Suppressor macrophage treated with lipopolysaccharide for 4 hours (primary cell): ENCODE results near the gene ATXN7L1.

Source experiments
- DNase-seq: peaks from one replicate; pipeline ENCODE4 v3.0.0-alpha.2; 2020

ATXN7L1 gene

GRCh38 chr7:105693576-105693975 lies 182.8 kb downstream of the ATXN7L1 start:
- no peak for DNase-seq

GRCh38 chr7:105691680-105692564 lies 184.5 kb downstream of the ATXN7L1 start:
- DNase-seq = peak; percentile 77

- peak; percentile 86 for DNase-seq
These were observed 185.2 kb downstream of the ATXN7L1 start for GRCh38 chr7:105691082-105691679.

- DNase-seq = no peak
These were observed 186.0 kb downstream of the ATXN7L1 start for GRCh38 chr7:105690325-105690945.

GRCh38 chr7:105689067-105689819 lies 187.2 kb downstream of the ATXN7L1 start:
- no peak for DNase-seq

GRCh38 chr7:105688617-105689016 lies 187.8 kb downstream of the ATXN7L1 start:
- no peak for DNase-seq

GRCh38 chr7:105685161-105685560 lies 191.2 kb downstream of the ATXN7L1 start:
- DNase-seq = no peak

GRCh38 chr7:105682341-105683060 lies 193.9 kb downstream of the ATXN7L1 start:
- DNase-seq = peak; percentile 27

- peak; percentile 39 for DNase-seq
These were observed 195.8 kb downstream of the ATXN7L1 start for GRCh38 chr7:105680505-105681187.

- DNase-seq = peak; percentile 94
These were observed 197.4 kb downstream of the ATXN7L1 start for GRCh38 chr7:105678811-105679495.

- peak; percentile 88 for DNase-seq
These were observed 198.4 kb downstream of the ATXN7L1 start for GRCh38 chr7:105677817-105678573.

GRCh38 chr7:105677410-105677730 lies 199.0 kb downstream of the ATXN7L1 start:
- no peak for DNase-seq

- peak; percentile 81 for DNase-seq
These were observed 200.4 kb downstream of the ATXN7L1 start for GRCh38 chr7:105675934-105676371.

GRCh38 chr7:105674200-105674920 lies 202.0 kb downstream of the ATXN7L1 start:
- peak; percentile 92 for DNase-seq

- peak; percentile 62 for DNase-seq
These were observed 202.9 kb downstream of the ATXN7L1 start for GRCh38 chr7:105673367-105674084.

- DNase-seq = no peak
These were observed 203.6 kb downstream of the ATXN7L1 start for GRCh38 chr7:105672801-105673200.

GRCh38 chr7:105666324-105666723 lies 210.1 kb downstream of the ATXN7L1 start:
- DNase-seq = no peak

GRCh38 chr7:105665684-105666083 lies 210.7 kb downstream of the ATXN7L1 start:
- DNase-seq = no peak
